Spleen (tissue), 11 donors: Measurements from ENCODE around the gene EXOC4. TPM values are rescaled to one million over a fixed set of nuclear protein-coding genes. Genes with fewer than 3 reads are reported as not detected.

Source experiments
- DNase-seq: peaks from one replicate; pipeline ENCODE4 v3.0.0-alpha.2; 2020
- H3K27ac ChIP-seq, 8 donors: fragments of 200-600 bp; sonication (generic) in 7 of 8; 1 replicate in 4 of 8; 2 replicates in 4 of 8; pipeline versions ENCODE4 v1.5.0 to v1.8.0; 2016 to 2021; ENCODE audit warnings: inconsistent platforms in 4 of 8, mild to moderate bottlenecking in 4 of 8, moderate library complexity in 1 of 8
- H3K27me3 ChIP-seq, 7 donors: fragments of 200-600 bp; sonication (generic) in 6 of 7; replicated peaks in 1 of 7; 1 replicate in 4 of 7; 2 replicates in 3 of 7; pipeline versions ENCODE4 v1.5.0 to v1.8.0; 2016 to 2021; ENCODE audit warnings: inconsistent platforms in 3 of 7, mild to moderate bottlenecking in 1 of 7
- H3K36me3 ChIP-seq, 6 donors: fragments of 200-600 bp; sonication (generic) in 5 of 6; 1 replicate in 4 of 6; 2 replicates in 2 of 6; pipeline versions ENCODE4 v1.5.0 to v1.8.0; 2016 to 2021; ENCODE audit warnings: inconsistent platforms in 2 of 6
- H3K4me1 ChIP-seq, 6 donors: fragments of 200-600 bp; sonication (generic) in 5 of 6; 1 replicate in 3 of 6; 2 replicates in 3 of 6; pipeline versions ENCODE4 v1.5.0 to v1.8.0; 2016 to 2021; ENCODE audit warnings: inconsistent platforms in 3 of 6
- H3K4me3 ChIP-seq, 8 donors: fragments of 200-600 bp; sonication (generic) in 7 of 8; 1 replicate in 4 of 8; 2 replicates in 4 of 8; pipeline versions ENCODE4 v1.5.0 to v1.8.0; 2016 to 2021; ENCODE audit warnings: inconsistent platforms in 4 of 8, mild to moderate bottlenecking in 4 of 8, moderate library complexity in 2 of 8
- H3K9me3 ChIP-seq, 8 donors: fragments of 200-600 bp; sonication (generic) in 7 of 8; 1 replicate in 4 of 8; 2 replicates in 4 of 8; pipeline versions ENCODE4 v1.5.0 to v1.8.0; 2016 to 2021; ENCODE audit warnings: inconsistent platforms in 4 of 8
- CTCF ChIP-seq, 11 experiments: fragments of 200-600 bp in 7 of 11; fragments of 450-650 bp in 4 of 11; sonication (generic) in 4 of 11; IDR thresholded peaks in 8 of 11; conservative IDR thresholded peaks in 3 of 11; 1 replicate in 7 of 11; 2 replicates in 4 of 11; pipeline versions ENCODE4 v1.4.0 to v1.8.0; 2016 to 2021; ENCODE audit warnings: antibody characterized with exemption in 11 of 11, inconsistent platforms in 4 of 11, mild to moderate bottlenecking in 1 of 11
- POLR2A ChIP-seq, 3 donors: fragments of 450-650 bp; IDR thresholded peaks; one replicate each; pipeline ENCODE4 v1.5.1; 2017; ENCODE audit warnings: antibody characterized with exemption in 3 of 3, mild to moderate bottlenecking in 1 of 3
- POLR2AphosphoS5 ChIP-seq, 3 donors: sonication (generic); formaldehyde crosslinking; IDR thresholded peaks; one replicate each; pipeline ENCODE4 v1.5.1; 2017; ENCODE audit warnings: antibody characterized with exemption in 3 of 3
- WGBS, 5 donors: extraction: QIAGEN DNeasy Blood & Tissue Kit in 3 of 5; methylation state at CpG; one replicate each; pipeline versions ENCODE4 v1.1.5 to v1.1.7; 2013 to 2018; 5-methylcytosine and 5-hydroxymethylcytosine counted together
- intact Hi-C: fragments of 100-400 bp; cut with DNase I; formaldehyde crosslinking; loops from one replicate; pipeline ENCODE4 v1.15.0; 2023; ENCODE audit warnings: low total_unique reads
- polyA plus RNA-seq, 3 donors: library from polyadenylated mRNA; stranded (reverse); fragments of 200-250 nt; gene quantifications; one replicate each; pipeline ENCODE4 v1.2.1, GENCODE V29; 2013
- total RNA-seq, 7 donors: library from RNA; depleted of rRNA in 3 of 7; stranded (reverse); fragments of >200 nt in 3 of 7; fragmentation: NEBNext Ultra II Directional in 4 of 7; extraction: Animal tissue kit (Norgen Biotek cat#: 25700) in 4 of 7; gene quantifications; one replicate each; pipeline versions ENCODE4 v1.1.0 to v1.2.1, GENCODE V29; 2016 to 2021
- donor health status: healthy with polysubstance abuse.
- donor health status: DM: no; HTN: no; CAD: no; lungs with moderate emphysema.
- donor health status: DM: no; HTN: no; CAD: no.
- donor health status: Bipolar disorder and iron deficiency.
- donor health status: healthy.
- donor health status: DM: no; HTN: no; CAD: no.
- donor health status: DM: yes; HTN: yes; CAD: no.

The EXOC4 gene
- total and polyA plus RNA-seq, 10 donors: 14.1 to 138 (median 102) TPM

DNA sequence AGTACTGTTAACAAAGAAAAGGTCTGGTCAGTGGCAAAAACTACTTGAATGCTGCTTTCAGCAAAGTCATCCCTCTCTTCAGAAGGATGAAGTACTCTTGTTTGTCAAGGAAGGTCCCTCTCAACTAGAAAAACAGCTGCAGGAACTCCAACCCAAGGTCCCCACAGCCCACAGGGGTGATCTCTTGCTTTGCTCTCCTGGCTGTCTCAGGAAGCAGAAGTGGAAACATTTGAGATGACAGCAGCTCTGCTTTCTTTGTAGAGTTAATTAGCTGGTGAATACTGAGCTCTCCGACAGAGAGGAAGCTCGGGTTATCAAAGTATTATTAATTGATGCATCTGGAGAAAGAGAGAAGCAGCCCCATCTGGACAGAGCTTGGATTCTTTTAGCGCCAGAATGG is 848.8 kb downstream of the EXOC4 start:
- TF ChIP-seq CTCF (IDR thresholded peaks at IDR 0.05 in 8 of 11, conservative IDR thresholded peaks at IDR 0.05 in 3 of 11) (no peak), POLR2AphosphoS5 (IDR thresholded peaks at IDR 0.05) (no peak), POLR2A (IDR thresholded peaks at IDR 0.05) (no peak)
- 4 to 8% (median 5%) methylated on average over 3 of the region's 3 CpGs; no CpG with 5 or more reads in 1 of the 5 donors for WGBS, 5 donors

GRCh38 chr7:134104166-134104565 is 851.3 kb downstream of the EXOC4 start:
- H3K4me1 ChIP-seq: no peaks in the 10 kb centered on the region
- H3K36me3 ChIP-seq: no peaks in the 10 kb centered on the region
- no peaks in the 10 kb centered on the region for H3K27me3 ChIP-seq
- intact Hi-C loops: no loop called here
- H3K27ac ChIP-seq: no peak overlapping the region
- WGBS, 5 donors: 86 to 97% (median 92%) methylated on average over 4 of the region's 4 CpGs; no CpG with 5 or more reads in 1 of the 5 donors
- H3K4me3 ChIP-seq: no peak overlapping the region
- no peaks in the 10 kb centered on the region for H3K9me3 ChIP-seq
- no peak for TF ChIP-seq POLR2A (IDR thresholded peaks at IDR 0.05)
- no peak for TF ChIP-seq CTCF (IDR thresholded peaks at IDR 0.05 in 8 of 11, conservative IDR thresholded peaks at IDR 0.05 in 3 of 11)
- TF ChIP-seq POLR2AphosphoS5 (IDR thresholded peaks at IDR 0.05): no peak
- no peak for DNase-seq

More for the DNA sequence above, 848.8 kb downstream of the EXOC4 start:
- no peaks in the 10 kb centered on the region for H3K36me3 ChIP-seq
- no peaks in the 10 kb centered on the region for H3K4me1 ChIP-seq
- no peak for DNase-seq
- H3K4me3 ChIP-seq: no peak overlapping the region
- no peak overlapping the region for H3K27ac ChIP-seq
- H3K27me3 ChIP-seq: no peaks in the 10 kb centered on the region
- H3K9me3 ChIP-seq: peaks cover 0 to 8% (median 0%) of the 10 kb centered on the region in 8 donors
- intact Hi-C loops: no loop called here

GRCh38 chr7:134105841-134106240 is 853.0 kb downstream of the EXOC4 start:
- TF ChIP-seq POLR2AphosphoS5 (IDR thresholded peaks at IDR 0.05) (no peak), POLR2A (IDR thresholded peaks at IDR 0.05) (no peak), CTCF (IDR thresholded peaks at IDR 0.05 in 8 of 11, conservative IDR thresholded peaks at IDR 0.05 in 3 of 11) (no peak)
- Histone ChIP-seq H3K4me1 (no peaks in the 10 kb centered on the region), H3K4me3 (no peak overlapping the region), H3K36me3 (no peaks in the 10 kb centered on the region), H3K9me3 (no peaks in the 10 kb centered on the region), H3K27me3 (no peaks in the 10 kb centered on the region), H3K27ac (no peak overlapping the region)
- intact Hi-C loops: no loop called here
- 85 to 95% (median 91%) methylated on average over 5 of the region's 5 CpGs; no CpG with 5 or more reads in 1 of the 5 donors for WGBS, 5 donors
- DNase-seq: no peak

DNA sequence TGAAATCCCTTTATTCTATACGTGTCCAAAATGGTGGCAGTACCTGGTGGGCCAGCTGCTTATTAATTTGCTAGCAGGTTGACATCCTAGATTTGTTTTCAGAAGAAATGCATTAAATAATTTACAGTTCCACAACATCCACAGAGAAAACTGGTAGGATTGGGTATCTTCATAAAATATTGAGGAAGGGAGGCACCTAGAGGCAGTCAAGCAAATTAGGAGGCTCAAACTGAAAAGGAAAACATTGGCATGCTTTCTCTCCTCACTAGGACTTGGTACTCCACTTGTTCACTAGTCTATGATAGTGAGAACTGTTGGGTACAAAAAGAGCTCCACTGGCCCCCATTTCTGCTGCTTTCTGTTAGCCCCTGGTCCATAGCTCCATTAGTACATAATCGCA is 855.9 kb downstream of the EXOC4 start:
- no peak for DNase-seq
- WGBS, 5 donors: 46 to 96% (median 94%) methylated on average over 2 of the region's 2 CpGs; no CpG with 5 or more reads in 1 of the 5 donors
- no peak overlapping the region for H3K27ac ChIP-seq
- no peaks in the 10 kb centered on the region for H3K27me3 ChIP-seq
- no peaks in the 10 kb centered on the region for H3K4me1 ChIP-seq
- H3K9me3 ChIP-seq: no peaks in the 10 kb centered on the region
- no peak overlapping the region for H3K4me3 ChIP-seq
- intact Hi-C loops: no loop called here
- no peaks in the 10 kb centered on the region for H3K36me3 ChIP-seq
- TF ChIP-seq POLR2AphosphoS5 (IDR thresholded peaks at IDR 0.05) (no peak), CTCF (IDR thresholded peaks at IDR 0.05 in 8 of 11, conservative IDR thresholded peaks at IDR 0.05 in 3 of 11) (no peak), POLR2A (IDR thresholded peaks at IDR 0.05) (no peak)
